HG02763 (cell line): ENCODE data around the gene RFX8.

Experiments used
- ATAC-seq: cut with Tn5 transposase; IDR thresholded peaks from one replicate; pipeline ENCODE4 v1.9.1; 2021; ENCODE audit warnings: mild to moderate bottlenecking, moderate library complexity; ENCODE audit not compliant: unreplicated experiment

Gene RFX8

GRCh38 chr2:101386599-101387150 is 88.2 kb downstream of the RFX8 start:
- ATAC-seq: no peak

- no peak for ATAC-seq
Measured at GRCh38 chr2:101383016-101383541, 91.8 kb downstream of the RFX8 start.

GRCh38 chr2:101382442-101382841 is 92.5 kb downstream of the RFX8 start:
- ATAC-seq: no peak

- no peak for ATAC-seq
Measured at GRCh38 chr2:101380376-101380775, 94.5 kb downstream of the RFX8 start.

GRCh38 chr2:101379091-101379490 is 95.8 kb downstream of the RFX8 start:
- ATAC-seq: no peak

GRCh38 chr2:101375653-101376052 is 99.3 kb downstream of the RFX8 start:
- ATAC-seq: no peak

GRCh38 chr2:101374821-101375561 is 99.9 kb downstream of the RFX8 start:
- ATAC-seq: no peak

- ATAC-seq: no peak
Measured at GRCh38 chr2:101372792-101373191, 102.1 kb downstream of the RFX8 start.

GRCh38 chr2:101371636-101372035 is 103.3 kb downstream of the RFX8 start:
- no peak for ATAC-seq

GRCh38 chr2:101369100-101369499 is 105.8 kb downstream of the RFX8 start:
- ATAC-seq: no peak

GRCh38 chr2:101368376-101368775 is 106.5 kb downstream of the RFX8 start:
- no peak for ATAC-seq

GRCh38 chr2:101367508-101367907 is 107.4 kb downstream of the RFX8 start:
- ATAC-seq: no peak

GRCh38 chr2:101364878-101365277 is 110.0 kb downstream of the RFX8 start:
- no peak for ATAC-seq

- no peak for ATAC-seq
Measured at GRCh38 chr2:101362777-101363176, 112.1 kb downstream of the RFX8 start.

GRCh38 chr2:101362316-101362715 is 112.6 kb downstream of the RFX8 start:
- ATAC-seq: no peak

- ATAC-seq: no peak
Measured at GRCh38 chr2:101361522-101361921, 113.4 kb downstream of the RFX8 start.

- no peak for ATAC-seq
Measured at GRCh38 chr2:101361121-101361520, 113.8 kb downstream of the RFX8 start.

GRCh38 chr2:101360232-101360631 is 114.7 kb downstream of the RFX8 start:
- ATAC-seq: no peak

GRCh38 chr2:101359410-101359954 is 115.4 kb downstream of the RFX8 start:
- no peak for ATAC-seq

GRCh38 chr2:101357376-101357775 is 117.5 kb downstream of the RFX8 start:
- no peak for ATAC-seq

- no peak for ATAC-seq
Measured at GRCh38 chr2:101356521-101356920, 118.4 kb downstream of the RFX8 start.

GRCh38 chr2:101356055-101356454 is 118.9 kb downstream of the RFX8 start:
- ATAC-seq: no peak
